ENCODE results near the gene MAP2. TPM values are rescaled to one million over a fixed set of nuclear protein-coding genes. Genes with fewer than 3 reads are reported as not detected.

Gene MAP2
- total and polyA plus RNA-seq, 2 experiments from 2014 or later, result 2.9 to 4.4 TPM

DNA sequence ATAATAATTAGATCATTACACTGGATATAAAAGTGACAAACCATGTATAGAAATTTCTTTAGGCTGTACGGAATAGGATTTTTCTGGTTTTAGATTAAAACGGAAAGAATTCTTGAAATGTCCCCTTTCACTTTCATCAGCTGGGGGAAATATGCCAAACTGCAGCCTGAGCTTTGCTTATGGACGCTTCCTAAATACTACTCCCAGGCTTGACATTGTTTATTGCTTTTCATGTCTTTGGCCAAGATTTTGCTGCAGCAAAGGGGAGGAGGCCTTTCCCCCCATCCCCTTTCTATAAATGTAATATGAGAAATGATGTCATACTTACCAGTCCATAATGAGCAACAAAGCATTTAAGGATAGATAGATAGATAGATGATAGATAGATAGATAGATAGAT, 158.4 kb downstream of the MAP2 start (continued):
- TF ChIP-seq CTCF (conservative IDR thresholded peaks at IDR 0.05; ENCODE audit: low read depth in 2 of 2), result no peak
- no peak for TF ChIP-seq EZH2phosphoT487 (IDR thresholded peaks at IDR 0.05; ENCODE audit: unreplicated experiment)
- TF ChIP-seq CREB1 (CRISPR knock-in tag; IDR thresholded peaks at IDR 0.05; ENCODE audit: low read depth), result no peak
- TF ChIP-seq, protein P1, sequence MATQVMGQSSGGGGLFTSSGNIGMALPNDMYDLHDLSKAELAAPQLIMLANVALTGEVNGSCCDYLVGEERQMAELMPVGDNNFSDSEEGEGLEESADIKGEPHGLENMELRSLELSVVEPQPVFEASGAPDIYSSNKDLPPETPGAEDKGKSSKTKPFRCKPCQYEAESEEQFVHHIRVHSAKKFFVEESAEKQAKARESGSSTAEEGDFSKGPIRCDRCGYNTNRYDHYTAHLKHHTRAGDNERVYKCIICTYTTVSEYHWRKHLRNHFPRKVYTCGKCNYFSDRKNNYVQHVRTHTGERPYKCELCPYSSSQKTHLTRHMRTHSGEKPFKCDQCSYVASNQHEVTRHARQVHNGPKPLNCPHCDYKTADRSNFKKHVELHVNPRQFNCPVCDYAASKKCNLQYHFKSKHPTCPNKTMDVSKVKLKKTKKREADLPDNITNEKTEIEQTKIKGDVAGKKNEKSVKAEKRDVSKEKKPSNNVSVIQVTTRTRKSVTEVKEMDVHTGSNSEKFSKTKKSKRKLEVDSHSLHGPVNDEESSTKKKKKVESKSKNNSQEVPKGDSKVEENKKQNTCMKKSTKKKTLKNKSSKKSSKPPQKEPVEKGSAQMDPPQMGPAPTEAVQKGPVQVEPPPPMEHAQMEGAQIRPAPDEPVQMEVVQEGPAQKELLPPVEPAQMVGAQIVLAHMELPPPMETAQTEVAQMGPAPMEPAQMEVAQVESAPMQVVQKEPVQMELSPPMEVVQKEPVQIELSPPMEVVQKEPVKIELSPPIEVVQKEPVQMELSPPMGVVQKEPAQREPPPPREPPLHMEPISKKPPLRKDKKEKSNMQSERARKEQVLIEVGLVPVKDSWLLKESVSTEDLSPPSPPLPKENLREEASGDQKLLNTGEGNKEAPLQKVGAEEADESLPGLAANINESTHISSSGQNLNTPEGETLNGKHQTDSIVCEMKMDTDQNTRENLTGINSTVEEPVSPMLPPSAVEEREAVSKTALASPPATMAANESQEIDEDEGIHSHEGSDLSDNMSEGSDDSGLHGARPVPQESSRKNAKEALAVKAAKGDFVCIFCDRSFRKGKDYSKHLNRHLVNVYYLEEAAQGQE (IDR thresholded peaks at IDR 0.05; ENCODE audit: unreplicated experiment), result no peak

DNA sequence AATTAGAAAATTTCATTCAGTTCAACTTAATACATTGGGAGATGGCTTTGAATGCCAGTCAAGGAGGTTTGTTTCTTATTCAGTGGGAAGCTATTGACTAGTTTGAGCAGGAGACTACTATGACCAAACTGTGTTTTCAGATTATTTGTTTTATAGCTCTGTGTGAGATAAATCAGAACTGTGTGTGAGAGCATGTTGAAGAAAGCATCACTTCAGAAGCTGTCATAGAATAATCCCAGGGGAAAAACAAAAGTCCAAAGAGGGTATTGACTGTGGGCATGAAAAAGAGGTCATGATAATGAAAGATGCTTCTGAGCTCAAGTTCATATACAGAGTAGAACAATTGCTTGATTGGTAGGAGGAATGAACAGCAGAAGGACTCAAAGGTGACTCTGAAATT, 160.6 kb downstream of the MAP2 start:
- Histone ChIP-seq H3K4me3 (no peak overlapping the region), H4K20me1 (replicated peaks; ENCODE audit: insufficient read depth) (no peaks in the 10 kb centered on the region), H2AFZ (no peak overlapping the region), H3K27ac (ENCODE audit: low read depth) (no peak overlapping the region), H3K36me3 (ENCODE audit: insufficient read depth) (no peaks in the 10 kb centered on the region), H3F3A (replicated peaks; ENCODE audit: low read depth) (no peaks in the 10 kb centered on the region), H3K79me2 (replicated peaks; ENCODE audit: insufficient read depth) (no peaks in the 10 kb centered on the region), H3K9me2 (ENCODE audit: insufficient read depth) (no peaks in the 10 kb centered on the region), H3K4me1 (ENCODE audit: insufficient read depth) (no peaks in the 10 kb centered on the region), H3K4me2 (no peak overlapping the region), H3K27me3 (ENCODE audit: insufficient read depth) (no peaks in the 10 kb centered on the region)
- DNase-seq (ENCODE audit: low spot score), result no peak
- H3K27me3 Mint-ChIP-seq (ENCODE audit: insufficient read depth, low read depth, poor library complexity), result no peaks in the 10 kb centered on the region
- no peak for ATAC-seq
- H3K27ac Mint-ChIP-seq, result no peak overlapping the region
- H3K36me3 Mint-ChIP-seq (ENCODE audit: low read depth), result no peaks in the 10 kb centered on the region
- peaks cover 12% of the 10 kb centered on the region for H3K4me1 Mint-ChIP-seq
- no peak overlapping the region for H3K4me3 Mint-ChIP-seq
- H3K9me3 Mint-ChIP-seq, result no peaks in the 10 kb centered on the region
- no peak for TF ChIP-seq CTCF (conservative IDR thresholded peaks at IDR 0.05; ENCODE audit: low read depth in 2 of 2)
- TF ChIP-seq, protein P2, sequence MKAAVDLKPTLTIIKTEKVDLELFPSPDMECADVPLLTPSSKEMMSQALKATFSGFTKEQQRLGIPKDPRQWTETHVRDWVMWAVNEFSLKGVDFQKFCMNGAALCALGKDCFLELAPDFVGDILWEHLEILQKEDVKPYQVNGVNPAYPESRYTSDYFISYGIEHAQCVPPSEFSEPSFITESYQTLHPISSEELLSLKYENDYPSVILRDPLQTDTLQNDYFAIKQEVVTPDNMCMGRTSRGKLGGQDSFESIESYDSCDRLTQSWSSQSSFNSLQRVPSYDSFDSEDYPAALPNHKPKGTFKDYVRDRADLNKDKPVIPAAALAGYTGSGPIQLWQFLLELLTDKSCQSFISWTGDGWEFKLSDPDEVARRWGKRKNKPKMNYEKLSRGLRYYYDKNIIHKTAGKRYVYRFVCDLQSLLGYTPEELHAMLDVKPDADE (IDR thresholded peaks at IDR 0.05), result no peak
- no peak for TF ChIP-seq JUNB (IDR thresholded peaks at IDR 0.05; ENCODE audit: unreplicated experiment)
- TF ChIP-seq EZH2phosphoT487 (IDR thresholded peaks at IDR 0.05; ENCODE audit: unreplicated experiment), result no peak
- TF ChIP-seq, protein P3, sequence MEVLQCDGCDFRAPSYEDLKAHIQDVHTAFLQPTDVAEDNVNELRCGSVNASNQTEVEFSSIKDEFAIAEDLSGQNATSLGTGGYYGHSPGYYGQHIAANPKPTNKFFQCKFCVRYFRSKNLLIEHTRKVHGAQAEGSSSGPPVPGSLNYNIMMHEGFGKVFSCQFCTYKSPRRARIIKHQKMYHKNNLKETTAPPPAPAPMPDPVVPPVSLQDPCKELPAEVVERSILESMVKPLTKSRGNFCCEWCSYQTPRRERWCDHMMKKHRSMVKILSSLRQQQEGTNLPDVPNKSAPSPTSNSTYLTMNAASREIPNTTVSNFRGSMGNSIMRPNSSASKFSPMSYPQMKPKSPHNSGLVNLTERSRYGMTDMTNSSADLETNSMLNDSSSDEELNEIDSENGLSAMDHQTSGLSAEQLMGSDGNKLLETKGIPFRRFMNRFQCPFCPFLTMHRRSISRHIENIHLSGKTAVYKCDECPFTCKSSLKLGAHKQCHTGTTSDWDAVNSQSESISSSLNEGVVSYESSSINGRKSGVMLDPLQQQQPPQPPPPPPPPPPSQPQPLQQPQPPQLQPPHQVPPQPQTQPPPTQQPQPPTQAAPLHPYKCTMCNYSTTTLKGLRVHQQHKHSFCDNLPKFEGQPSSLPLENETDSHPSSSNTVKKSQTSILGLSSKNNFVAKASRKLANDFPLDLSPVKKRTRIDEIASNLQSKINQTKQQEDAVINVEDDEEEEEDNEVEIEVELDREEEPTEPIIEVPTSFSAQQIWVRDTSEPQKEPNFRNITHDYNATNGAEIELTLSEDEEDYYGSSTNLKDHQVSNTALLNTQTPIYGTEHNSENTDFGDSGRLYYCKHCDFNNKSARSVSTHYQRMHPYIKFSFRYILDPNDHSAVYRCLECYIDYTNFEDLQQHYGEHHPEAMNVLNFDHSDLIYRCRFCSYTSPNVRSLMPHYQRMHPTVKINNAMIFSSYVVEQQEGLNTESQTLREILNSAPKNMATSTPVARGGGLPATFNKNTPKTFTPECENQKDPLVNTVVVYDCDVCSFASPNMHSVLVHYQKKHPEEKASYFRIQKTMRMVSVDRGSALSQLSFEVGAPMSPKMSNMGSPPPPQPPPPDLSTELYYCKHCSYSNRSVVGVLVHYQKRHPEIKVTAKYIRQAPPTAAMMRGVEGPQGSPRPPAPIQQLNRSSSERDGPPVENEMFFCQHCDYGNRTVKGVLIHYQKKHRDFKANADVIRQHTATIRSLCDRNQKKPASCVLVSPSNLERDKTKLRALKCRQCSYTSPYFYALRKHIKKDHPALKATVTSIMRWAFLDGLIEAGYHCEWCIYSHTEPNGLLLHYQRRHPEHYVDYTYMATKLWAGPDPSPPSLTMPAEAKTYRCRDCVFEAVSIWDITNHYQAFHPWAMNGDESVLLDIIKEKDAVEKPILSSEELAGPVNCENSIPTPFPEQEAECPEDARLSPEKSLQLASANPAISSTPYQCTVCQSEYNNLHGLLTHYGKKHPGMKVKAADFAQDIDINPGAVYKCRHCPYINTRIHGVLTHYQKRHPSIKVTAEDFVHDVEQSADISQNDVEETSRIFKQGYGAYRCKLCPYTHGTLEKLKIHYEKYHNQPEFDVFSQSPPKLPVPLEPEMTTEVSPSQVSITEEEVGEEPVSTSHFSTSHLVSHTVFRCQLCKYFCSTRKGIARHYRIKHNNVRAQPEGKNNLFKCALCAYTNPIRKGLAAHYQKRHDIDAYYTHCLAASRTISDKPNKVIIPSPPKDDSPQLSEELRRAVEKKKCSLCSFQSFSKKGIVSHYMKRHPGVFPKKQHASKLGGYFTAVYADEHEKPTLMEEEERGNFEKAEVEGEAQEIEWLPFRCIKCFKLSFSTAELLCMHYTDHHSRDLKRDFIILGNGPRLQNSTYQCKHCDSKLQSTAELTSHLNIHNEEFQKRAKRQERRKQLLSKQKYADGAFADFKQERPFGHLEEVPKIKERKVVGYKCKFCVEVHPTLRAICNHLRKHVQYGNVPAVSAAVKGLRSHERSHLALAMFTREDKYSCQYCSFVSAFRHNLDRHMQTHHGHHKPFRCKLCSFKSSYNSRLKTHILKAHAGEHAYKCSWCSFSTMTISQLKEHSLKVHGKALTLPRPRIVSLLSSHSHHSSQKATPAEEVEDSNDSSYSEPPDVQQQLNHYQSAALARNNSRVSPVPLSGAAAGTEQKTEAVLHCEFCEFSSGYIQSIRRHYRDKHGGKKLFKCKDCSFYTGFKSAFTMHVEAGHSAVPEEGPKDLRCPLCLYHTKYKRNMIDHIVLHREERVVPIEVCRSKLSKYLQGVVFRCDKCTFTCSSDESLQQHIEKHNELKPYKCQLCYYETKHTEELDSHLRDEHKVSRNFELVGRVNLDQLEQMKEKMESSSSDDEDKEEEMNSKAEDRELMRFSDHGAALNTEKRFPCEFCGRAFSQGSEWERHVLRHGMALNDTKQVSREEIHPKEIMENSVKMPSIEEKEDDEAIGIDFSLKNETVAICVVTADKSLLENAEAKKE (CRISPR knock-in tag; IDR thresholded peaks at IDR 0.05), result no peak
- TF ChIP-seq POLR2AphosphoS5 (IDR thresholded peaks at IDR 0.05; ENCODE audit: low read depth), result no peak
- no peak for TF ChIP-seq ZNF114 (CRISPR knock-in tag; IDR thresholded peaks at IDR 0.05)
- no peak for TF ChIP-seq STAT1 (IDR thresholded peaks at IDR 0.05; ENCODE audit: unreplicated experiment)

Data from GM23338 (cell line).